NCI-H1092 (cell line): ENCODE results near the gene SOS1.

Source experiments
- DNase-seq: peaks from one replicate; lab custom pipeline; 2025; lab: John Stamatoyannopoulos, UW

The SOS1 gene

DNA sequence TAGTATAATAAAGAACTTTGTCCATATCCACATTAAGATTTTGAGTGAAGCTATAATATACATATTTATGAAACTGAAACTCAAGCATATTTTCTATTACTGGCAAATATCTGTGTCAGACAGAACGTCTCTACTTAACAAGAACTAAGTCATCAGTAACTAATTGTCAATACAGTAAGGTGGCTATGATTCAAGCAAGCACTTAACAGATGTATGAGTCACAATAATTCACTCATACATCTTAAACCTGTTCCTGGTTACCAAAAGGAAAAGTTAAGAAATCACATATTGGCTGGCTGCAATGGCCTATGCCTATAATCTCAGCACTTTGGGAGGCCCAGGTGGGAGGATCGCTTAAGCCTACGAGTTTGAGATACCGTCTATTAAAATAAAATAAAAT is 96.0 kb downstream of the SOS1 start:
- DNase-seq = no peak

DNA sequence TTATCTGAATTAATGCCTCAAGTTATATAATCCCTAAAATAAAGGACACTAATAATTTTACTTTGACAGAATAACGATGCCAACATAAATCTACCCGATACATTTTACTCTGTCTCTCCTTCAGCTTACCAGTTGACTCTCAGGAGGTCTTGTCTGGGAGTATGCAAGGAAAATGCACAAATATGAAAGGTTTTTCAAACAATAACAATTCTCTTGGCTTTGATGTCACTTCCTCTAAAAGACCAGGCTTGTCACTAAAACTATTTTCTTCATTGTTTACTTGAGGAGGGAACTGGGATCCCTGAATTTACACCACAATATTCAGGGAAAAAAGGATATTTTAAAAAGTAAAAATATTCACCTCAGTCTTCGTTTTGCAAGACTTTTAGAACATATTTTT is 97.2 kb downstream of the SOS1 start:
- DNase-seq = no peak

DNA sequence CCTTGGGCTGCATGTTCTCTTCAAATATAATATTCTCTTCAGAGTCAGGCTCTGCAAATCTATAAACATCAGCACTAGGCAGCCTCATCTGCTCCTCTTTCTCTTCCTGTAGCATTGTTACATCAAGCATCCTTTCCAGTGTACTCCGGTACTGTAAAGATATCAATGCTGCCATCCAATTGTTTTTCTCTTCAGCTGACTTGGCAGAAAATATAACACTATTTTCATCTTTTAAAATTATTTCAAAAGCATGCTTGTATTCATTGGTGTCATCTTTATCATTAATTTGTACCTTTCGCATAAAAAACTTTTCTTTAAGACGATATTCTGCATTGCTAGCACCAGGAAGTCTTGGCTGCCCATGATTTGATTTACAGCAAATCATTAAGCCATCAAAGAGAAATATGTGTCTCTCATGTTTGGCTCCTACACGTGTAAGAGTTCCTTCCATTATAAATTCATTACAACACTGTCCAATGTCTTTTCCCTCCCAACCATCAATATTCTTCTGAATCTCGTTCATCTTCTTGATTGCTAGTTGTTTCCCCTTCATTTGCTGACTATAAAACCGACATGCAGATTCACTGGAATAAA is 98.1 kb downstream of the SOS1 start:
- no peak for DNase-seq

DNA sequence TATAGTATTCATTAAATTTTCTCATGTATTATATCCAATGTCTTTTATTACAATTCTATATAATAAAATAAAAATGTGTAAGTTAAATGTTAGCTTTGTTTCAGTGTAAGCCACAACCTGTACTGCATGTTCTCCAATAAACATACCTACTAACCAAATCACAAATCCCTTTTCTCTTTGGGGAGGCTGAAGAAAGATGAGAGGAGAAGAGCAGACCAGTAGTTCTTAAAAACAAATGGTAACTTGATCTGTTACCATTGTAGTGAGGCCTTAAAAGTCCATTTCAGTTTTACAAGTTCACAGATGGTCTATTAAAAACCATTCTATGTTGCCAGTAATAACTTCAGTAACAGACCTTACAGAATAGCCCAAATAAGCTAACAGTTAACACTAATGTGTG is 100.5 kb downstream of the SOS1 start:
- DNase-seq = no peak

DNA sequence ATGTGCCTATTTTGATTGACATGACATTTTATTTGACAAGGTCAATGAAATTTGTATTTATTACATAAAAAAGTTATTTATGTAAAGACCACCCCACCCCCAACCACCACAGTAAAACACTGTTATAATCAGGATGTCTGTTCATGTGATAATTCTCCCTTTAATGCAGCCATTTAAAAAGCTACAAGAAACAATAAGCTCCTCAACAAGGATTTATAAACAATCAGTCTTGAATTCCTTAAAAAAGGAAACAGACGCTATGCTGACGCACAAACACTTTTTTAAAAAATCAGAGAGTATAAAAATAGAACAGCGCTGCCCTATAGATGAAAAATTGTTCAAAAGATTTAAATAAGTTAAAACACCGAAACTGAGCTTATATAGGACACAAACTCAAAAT is 102.2 kb downstream of the SOS1 start:
- DNase-seq = no peak

DNA sequence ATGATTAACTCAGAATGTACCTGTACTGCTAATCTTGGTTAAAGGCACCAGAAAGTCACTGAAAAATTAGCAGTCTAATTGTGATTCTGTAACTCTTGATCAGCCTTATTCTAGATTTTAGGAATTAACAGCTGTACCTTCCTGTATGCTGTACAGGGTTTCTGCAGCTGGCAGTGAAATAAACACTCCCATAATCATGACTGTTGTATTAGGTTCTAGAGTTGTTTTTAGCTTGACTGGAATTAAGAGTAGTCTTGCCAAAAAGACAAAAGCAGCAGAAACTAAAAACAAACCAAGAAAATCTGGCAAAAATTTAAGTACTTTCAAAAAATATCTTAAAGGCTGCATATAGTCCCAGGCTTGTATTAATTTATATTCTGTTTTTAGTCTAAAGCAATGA is 103.5 kb downstream of the SOS1 start:
- DNase-seq = no peak

DNA sequence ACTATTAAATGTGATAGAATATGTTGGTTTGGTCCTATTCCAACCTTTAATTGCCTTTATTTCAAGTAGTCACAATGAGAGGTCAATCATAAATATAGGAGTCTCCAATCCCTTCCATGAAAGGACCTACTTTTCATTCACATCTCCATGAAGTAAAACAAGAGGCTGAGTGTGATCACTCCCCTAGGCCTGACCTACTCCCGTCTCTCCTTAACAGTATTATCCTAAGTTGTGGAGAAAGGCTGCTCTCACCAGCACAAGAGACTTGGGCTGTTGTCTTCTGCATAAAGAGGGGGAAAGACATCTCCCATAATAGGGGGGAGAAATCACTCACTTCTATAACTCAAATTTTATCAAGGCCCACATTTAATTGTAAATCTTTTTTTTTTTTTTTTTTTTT is 105.4 kb downstream of the SOS1 start:
- no peak for DNase-seq

DNA sequence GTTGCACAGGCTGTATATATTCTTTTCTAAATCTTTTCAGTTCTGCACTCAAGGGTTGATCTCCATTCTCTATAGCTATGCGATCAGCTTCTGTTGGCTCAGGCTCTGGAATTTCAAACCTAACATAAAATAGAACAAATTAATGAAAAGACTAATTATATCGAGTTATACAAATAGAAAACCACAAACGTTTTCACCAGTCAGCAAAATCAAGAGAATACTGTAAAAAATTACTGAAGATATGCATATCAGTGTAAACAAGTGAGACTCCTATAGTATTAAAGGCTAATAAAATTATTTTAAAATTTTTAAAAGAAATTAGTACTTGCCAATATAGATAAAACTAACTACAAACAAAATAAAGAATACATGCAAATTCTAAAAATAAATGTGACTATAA is 107.0 kb downstream of the SOS1 start:
- no peak for DNase-seq

DNA sequence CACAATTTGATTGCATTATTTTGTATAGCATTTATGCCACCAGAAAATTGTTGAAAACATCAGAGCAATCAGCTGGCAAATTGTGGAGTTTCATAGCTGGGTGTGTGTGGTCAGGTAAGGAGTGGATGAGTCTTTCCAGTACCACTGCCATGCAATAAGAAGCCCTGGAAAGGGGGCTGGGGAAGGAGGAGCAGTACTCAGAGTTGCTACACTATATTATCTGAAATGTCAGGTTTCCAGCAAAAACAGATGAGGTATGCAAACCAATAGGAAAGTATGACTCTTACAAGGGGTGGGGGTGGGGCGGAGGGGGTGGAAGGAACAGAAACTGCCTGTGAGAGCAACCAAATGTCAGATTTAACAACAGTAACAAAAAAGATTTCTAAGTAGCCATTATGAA is 112.2 kb downstream of the SOS1 start:
- DNase-seq = no peak

DNA sequence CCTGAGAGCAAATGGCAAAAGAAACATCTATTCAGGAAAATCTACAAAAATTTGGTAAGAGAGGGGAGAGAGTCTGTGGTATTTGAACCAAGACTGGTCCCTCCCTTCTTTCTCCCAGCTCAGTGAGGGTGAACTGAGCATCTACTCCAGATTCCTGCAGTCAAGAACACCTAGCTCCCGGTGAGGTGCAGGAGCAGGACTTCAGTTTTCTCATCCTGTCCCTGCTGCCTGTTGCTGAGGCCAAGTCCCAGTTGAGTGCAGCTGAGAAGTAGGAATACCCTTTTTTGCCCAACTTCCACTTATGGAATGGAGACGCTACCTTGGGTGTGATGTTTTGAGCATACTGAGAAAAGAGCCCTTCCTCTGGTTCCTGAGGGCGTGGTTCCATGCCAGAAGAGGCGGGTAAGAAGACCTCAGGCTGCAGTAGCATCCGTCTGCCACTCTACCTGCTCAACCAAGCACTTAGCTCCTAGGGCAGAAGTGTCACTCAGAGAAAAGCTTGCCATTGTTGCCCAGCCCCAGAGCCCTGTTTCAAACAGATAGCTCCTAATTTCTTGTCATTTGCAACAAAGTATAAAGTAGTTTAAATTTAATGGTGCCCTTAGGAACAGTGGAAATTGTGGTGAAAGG is 112.9 kb downstream of the SOS1 start:
- no peak for DNase-seq

DNA sequence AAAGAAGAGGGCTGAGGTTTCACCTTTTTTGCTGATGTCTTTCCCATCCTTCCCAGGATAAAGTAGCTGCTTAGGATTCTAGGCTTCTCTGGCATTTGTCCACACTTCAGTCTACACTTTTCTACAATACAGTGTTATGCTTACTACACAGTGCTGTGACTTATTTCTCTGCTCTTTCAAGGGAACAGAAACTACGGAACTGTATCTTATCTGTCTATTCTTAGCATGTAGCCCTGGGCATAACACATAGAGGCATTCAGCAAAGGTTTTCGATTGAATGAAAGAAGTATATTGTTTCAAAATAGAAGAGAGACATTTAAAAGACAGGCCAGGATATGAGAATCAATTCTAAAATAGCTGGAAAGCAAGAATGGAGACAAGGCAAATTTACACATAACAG is 120.3 kb downstream of the SOS1 start:
- DNase-seq = no peak

DNA sequence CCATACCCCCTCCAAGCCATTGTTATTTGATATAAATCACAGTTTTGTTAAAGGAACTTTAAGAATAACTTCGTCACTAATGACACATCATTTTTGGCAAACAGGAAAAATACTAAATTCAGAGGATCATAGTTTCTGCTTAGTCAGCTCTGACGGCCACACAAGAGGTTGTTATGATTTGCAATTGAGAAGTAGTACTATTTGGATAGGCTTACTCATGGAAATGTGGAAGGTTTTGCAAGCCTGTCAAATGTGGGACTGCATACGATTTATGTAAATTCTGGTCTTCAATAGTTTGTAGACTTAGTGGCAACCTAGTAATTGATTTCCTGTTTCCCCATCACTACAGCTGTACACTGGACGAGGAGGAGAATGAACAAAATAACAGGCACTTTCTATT is 123.1 kb downstream of the SOS1 start:
- DNase-seq = no peak

DNA sequence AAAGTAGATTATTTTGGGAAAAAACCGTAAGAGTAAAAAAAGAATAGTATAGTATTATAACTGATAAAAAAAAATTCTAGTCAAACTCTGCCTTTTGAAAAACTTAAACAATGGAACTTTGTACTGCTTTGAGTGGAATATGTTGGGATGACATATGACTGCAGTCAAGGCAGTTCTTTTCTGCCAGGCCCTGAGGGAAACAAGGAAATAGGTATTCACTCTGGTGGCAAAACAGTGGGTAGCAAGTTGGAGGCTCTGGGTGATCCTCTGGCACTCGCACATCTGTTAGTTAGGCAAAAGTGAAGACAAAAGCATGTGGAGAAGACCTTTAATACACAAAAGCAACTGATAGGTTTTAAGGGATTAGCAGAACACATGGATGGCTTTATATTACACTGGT is 129.0 kb downstream of the SOS1 start:
- DNase-seq = no peak

DNA sequence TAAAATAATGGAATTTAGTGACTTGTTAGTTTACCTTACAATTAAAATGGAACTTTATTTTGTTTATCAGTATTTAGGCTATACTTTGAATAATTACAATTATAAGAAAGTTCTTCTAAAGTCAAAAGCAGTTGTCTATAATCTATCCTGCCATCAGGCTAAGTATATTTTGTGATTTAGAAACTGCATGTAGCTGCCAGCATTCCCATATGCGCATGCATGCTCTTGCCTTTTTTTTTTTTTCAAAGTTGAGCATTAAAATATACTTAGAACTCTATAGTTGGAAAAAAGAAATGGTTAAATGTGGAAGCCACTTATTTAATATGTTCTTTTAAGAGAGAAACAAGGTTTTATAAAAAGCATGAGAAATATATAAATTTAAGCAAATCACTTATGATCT is 132.1 kb downstream of the SOS1 start:
- DNase-seq = no peak

DNA sequence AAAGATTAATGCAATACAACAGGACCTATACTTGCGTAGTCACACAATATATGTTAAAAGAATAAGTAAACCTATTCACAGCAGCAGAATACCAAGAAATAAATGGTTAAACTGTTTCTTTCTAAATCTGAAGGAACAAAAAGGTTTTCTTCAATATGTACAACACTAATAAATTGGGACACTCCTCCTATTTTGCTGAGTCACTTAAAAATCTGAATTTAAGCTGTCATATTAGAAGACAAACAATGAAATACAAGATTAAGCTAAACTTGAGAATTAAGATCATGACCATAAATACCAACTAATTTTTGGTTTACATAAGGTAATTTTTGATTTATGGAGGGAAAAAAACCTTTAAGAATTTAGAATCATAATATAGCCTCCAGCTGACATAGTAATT is 138.4 kb downstream of the SOS1 start:
- DNase-seq = no peak

DNA sequence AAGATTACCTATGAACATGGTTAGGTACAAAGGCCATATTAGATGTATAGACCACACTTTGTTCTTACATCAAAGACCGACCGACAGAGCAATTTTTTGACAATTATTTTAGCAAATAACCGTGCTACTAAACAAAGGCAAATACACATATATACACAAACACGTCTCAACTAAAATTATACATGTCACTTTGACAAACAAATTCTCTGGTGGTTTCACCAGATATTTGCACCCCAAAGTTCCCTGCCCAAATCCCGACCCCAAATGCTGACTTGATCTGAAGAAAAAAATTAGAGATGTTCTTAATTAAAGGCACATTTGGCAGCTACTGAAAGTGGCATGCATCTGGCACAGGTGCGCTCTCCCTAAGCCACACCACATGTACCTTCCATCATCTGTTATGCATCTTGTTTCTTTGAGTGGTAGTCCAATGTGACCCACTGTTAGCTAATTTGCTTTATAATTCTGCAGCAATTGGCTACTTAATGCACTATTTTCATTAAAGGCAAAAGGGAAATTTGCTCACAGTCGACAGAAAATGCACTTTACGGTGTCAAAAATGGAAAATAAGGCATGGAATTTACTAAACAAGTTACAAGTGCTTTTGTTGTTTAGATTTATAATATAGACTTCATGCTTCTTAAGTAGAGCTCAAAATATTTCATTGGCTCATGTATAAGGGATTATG is 139.0 kb downstream of the SOS1 start:
- no peak for DNase-seq

DNA sequence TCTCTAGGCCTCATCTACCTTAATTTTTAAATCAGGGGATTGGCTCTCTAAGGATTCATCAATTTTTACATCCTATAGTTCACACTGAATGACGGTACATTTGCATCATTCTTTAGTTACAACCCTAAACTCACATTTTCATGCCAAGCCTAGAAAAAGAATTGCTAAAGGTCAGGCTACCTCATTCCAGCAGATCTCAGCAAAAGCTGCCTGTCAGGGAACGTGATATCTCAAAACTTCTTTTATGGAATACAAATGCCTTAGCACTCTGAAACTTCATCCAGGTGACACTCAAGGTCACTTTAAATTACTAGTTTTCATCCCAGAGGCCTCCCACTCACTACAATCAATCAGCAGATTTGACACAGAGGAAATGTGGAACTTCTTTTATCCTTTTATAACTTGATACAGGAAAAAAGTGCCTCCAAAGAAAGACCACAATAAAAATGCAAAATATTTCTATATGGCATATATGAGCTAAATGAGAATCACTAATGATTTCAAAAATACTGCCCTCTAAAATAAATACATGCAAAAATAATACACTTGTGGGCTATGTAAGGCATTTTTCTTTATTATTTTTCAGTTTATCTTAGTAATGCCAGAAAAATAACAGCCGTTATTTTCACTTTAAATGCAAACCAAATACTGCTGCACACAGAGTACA is 139.7 kb downstream of the SOS1 start:
- no peak for DNase-seq

DNA sequence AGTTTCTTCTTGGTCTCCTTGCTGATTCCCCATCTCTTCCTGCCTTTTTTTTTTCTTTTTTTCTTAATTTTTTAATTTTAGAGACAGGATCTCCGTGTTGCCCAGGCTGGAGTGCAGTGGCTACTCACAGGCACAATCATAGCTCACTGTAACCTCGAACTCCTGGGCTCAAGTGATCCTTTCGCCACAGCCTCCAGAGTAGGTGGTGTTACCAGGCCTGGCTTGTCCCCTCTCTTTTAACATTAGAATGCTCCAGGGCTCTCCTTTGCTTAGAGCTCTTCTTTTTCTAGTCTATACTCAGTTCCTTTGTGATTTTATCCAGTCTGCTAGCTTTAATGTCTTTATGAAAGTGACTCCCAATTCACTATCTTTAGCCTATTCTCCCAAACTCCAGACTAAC is 141.9 kb downstream of the SOS1 start:
- no peak for DNase-seq

DNA sequence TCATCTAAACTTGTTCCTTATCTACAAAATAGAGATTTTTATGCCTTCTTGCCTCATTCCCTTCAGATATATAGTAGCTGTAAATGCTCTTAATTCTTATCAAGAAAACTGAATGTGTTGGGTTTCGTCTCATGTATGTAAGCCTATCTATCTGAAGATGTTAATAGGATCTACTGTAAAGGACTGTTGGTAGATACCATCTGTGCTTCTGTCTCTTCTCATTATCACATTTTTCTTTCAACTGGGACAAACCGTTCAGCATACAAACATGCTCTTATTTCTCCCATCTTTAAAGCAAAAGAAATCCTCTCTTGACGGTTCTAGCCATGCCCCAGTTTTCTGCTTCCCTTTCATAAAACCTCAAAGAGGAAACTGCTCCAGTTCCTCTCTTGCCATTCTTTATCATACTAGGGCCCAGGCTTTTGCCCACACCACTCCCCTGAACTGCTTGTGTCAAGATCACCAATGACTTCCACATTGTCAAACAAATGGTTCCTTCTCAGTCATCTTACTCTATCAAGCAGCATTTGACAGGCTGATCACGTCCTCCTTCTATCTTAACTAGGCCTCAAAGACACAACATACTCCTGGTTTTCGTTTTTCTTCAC is 142.5 kb downstream of the SOS1 start:
- DNase-seq = no peak

DNA sequence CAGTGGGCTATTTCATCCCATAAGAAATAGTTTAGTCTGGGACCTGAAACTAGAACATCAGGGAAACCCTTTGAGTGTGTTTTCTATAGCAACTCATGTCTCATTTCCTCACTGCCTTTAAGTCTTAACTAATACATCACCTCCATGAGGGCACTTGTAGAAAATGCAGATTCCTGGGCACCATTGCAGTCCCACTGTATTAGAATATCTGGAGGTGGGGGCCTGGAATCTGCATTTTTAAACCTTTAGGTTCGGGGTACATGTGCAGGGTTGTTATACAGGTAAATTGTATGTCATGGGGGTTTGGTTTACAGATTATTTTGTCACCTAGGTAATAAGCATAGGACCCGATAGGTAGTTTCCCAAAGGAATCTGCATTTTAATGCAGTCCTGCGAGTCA is 143.8 kb downstream of the SOS1 start:
- no peak for DNase-seq

DNA sequence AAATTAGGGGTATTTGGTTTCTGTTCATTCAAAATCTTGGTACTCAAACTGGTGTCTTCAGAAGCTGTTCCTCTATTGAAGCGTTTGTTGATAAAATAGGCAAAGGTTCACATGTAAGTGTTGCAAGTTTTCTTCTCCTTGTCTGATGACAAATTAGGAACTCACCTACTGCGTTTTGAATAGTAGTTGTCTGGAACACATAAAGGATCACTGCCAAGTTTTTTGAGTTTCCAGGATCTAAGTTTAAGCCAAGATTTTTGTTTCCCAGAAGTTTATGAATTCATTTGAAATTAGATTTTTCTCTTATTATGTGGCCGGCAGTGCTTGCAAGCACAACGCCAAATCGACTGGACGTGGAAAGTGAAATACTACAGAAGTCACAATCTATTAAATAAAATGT is 145.8 kb downstream of the SOS1 start:
- no peak for DNase-seq

DNA sequence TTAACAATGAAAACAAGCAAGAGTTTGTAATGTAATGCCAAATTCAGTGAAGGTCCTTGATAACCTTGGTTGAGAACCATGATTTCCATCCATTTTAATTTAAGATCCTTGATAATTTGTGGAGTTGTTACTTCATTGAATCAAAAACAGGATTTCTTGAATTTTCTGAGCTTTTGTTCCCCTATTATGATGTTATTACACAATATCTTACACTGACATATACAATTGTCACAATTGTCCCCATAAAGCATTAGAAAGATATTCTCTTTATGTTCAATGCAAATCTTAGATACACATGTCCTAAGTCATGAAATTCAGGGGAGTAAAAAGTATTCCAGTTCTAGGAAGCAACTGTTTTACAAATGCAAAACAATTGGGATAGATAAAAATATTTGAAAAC is 147.6 kb downstream of the SOS1 start:
- DNase-seq = no peak

DNA sequence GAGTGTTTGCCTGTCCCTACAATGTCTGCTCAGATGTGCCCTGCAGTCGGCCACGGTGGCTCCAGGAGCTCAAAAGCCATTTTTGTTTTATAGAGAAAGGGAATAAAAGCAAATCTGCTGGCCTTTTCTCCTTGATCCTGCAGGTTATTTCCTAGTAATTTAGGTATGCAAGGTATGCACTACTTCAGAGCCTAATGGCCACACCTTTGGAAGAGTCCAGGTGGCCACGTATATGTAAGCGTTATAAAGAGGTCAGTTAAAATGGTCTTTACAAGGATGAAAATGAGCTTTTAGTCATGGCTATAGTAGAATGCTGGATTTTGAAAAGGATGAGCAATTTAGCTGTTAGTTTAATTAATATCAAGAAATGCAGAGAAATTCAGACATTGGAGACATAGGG is 149.5 kb downstream of the SOS1 start:
- DNase-seq = no peak
